ENCODE data around the gene FAM110C. TPM values are rescaled to one million over a fixed set of nuclear protein-coding genes. Genes with fewer than 3 reads are reported as not detected.
A peak's percentile ranks its signal among the peaks of the same experiment; 100 is the strongest.

The FAM110C gene
- total and polyA plus RNA-seq, 10 donors = 0.13 to 2.2 (median 0.58) TPM

DNA sequence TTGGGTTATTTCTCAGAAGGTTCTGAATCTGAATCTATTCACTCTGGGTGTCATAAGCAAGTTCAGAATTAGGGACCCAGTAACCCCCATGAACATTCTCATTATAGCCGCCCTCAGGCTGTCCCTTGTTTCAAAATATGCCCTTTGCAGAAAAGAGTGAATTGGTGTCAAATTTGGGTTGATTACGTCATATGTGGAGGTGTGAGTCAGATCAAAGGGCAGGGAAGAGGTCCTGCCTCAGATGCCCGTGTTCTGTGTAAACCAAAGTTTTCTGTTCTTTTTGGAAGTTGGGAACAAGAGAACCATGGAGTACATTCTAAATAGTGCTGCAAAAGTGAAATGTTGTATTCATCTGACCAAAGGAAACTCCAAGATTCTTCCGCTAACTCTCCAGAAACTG lies 5.8 kb downstream of the FAM110C start:
- H3K4me1 ChIP-seq = peaks cover 0 to 9% (median 6%) of the 10 kb centered on the region in 6 donors

DNA sequence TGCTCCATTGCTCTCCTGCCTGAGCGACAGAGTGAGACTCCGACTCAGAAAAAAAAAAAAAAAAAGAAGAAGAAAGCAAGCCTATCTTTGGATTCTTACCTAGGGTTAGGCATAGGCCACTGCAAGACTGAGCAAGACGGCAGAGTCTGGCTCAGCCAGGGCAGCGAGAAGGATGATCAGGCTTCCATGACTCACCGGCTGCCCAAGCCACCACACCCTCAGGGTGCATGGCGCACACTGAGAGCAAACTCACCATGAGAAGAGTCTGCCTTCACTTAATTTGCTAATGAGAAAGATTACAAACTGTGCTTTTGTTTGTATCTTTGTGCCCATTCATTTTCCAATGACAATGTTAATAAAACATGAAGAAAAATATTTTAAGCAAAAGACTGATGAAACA lies 8.2 kb downstream of the FAM110C start:
- H3K4me1 ChIP-seq = peaks cover 0 to 8% (median 0%) of the 10 kb centered on the region in 6 donors
- H3K4me3 ChIP-seq = no peak overlapping the region
- DNase-seq = no peak
- intact Hi-C loops (cut with DNase I; ENCODE audit: low total_unique reads) = no loop called here
- no peaks in the 10 kb centered on the region for H3K36me3 ChIP-seq
- no peaks in the 10 kb centered on the region for H3K9me3 ChIP-seq
- H3K27me3 ChIP-seq (replicated peaks in 1 of 7) = peaks cover 0 to 42% (median 5%) of the 10 kb centered on the region in 7 donors
- 89 to 99% (median 93%) methylated on average over 6 of the region's 6 CpGs for WGBS, 5 donors
- TF ChIP-seq POLR2A (IDR thresholded peaks at IDR 0.05) = no peak
- TF ChIP-seq, protein P1, sequence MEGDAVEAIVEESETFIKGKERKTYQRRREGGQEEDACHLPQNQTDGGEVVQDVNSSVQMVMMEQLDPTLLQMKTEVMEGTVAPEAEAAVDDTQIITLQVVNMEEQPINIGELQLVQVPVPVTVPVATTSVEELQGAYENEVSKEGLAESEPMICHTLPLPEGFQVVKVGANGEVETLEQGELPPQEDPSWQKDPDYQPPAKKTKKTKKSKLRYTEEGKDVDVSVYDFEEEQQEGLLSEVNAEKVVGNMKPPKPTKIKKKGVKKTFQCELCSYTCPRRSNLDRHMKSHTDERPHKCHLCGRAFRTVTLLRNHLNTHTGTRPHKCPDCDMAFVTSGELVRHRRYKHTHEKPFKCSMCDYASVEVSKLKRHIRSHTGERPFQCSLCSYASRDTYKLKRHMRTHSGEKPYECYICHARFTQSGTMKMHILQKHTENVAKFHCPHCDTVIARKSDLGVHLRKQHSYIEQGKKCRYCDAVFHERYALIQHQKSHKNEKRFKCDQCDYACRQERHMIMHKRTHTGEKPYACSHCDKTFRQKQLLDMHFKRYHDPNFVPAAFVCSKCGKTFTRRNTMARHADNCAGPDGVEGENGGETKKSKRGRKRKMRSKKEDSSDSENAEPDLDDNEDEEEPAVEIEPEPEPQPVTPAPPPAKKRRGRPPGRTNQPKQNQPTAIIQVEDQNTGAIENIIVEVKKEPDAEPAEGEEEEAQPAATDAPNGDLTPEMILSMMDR (IDR thresholded peaks at IDR 0.05 in 8 of 11, conservative IDR thresholded peaks at IDR 0.05 in 3 of 11) = no peak
- no peak for TF ChIP-seq POLR2AphosphoS5 (IDR thresholded peaks at IDR 0.05)
- no peak overlapping the region for H3K27ac ChIP-seq

More for the DNA sequence above, 5.8 kb downstream of the FAM110C start:
- Histone ChIP-seq H3K9me3 (no peaks in the 10 kb centered on the region), H3K27me3 (replicated peaks in 1 of 7) (peaks cover 0 to 64% (median 25%) of the 10 kb centered on the region in 7 donors), H3K36me3 (no peaks in the 10 kb centered on the region), H3K4me3 (no peak overlapping the region), H3K27ac (no peak overlapping the region)
- TF ChIP-seq, protein P1 (IDR thresholded peaks at IDR 0.05 in 8 of 11, conservative IDR thresholded peaks at IDR 0.05 in 3 of 11) = no peak
- intact Hi-C loops (cut with DNase I; ENCODE audit: low total_unique reads) = no loop called here
- WGBS, 5 donors = 66 to 74% (median 70%) methylated on average over 4 of the region's 4 CpGs
- DNase-seq = no peak

DNA sequence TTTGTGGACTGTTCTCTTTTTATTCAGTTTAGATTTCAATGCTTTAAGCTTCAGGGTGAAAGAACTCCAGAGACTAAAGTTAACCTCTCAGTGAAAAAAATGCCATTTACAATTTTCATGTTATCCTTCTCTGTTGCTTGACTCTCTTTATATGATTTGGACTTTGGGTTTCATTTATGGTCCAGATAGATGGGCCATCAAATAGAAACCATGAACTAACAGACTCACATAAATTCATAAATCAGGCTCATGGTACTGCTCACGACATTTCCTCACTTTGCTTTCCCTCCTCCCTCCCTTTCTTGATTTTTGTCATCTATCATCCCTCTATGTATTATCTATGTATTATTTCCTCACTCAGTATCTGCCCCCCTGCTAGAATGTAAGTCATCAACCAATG lies 10.0 kb downstream of the FAM110C start:
- H3K4me1 ChIP-seq = peaks cover 0 to 8% (median 0%) of the 10 kb centered on the region in 6 donors
- DNase-seq = no peak
- H3K4me3 ChIP-seq = no peak overlapping the region
- no peaks in the 10 kb centered on the region for H3K36me3 ChIP-seq
- intact Hi-C loops (cut with DNase I; ENCODE audit: low total_unique reads) = no loop called here
- WGBS, 5 donors = 78 to 88% (median 83%) methylated on average over 1 of the region's 1 CpG
- no peak for TF ChIP-seq POLR2AphosphoS5 (IDR thresholded peaks at IDR 0.05)
- no peak overlapping the region for H3K27ac ChIP-seq
- H3K27me3 ChIP-seq (replicated peaks in 1 of 7) = peaks cover 0 to 25% (median 0%) of the 10 kb centered on the region in 7 donors
- no peaks in the 10 kb centered on the region for H3K9me3 ChIP-seq

DNA sequence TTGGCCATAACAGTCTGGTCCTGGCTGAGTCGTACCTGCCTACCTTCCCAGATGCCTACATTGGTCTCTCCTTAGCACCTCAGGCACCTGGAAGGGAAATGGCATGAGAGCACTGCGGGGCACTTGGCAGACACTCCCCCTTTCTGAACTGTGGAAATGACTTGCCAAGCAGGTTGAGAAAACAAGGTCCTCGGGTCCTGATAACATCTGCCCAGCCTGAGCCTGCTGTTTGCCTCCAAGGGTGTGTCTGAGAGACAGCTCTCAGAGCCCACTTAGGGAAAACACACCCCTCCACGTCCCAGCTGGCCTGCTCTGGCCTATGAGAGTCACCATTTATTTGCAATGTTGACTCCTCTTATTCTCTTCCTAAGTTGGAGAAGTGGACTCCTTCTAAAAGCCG lies 10.5 kb downstream of the FAM110C start:
- TF ChIP-seq, protein P1 (IDR thresholded peaks at IDR 0.05 in 8 of 11, conservative IDR thresholded peaks at IDR 0.05 in 3 of 11) = no peak
- no peak for TF ChIP-seq POLR2A (IDR thresholded peaks at IDR 0.05)
- TF ChIP-seq POLR2AphosphoS5 (IDR thresholded peaks at IDR 0.05) = no peak
- Histone ChIP-seq H3K36me3 (no peaks in the 10 kb centered on the region), H3K27ac (no peak overlapping the region), H3K4me3 (no peak overlapping the region), H3K9me3 (no peaks in the 10 kb centered on the region), H3K4me1 (peaks cover 0 to 8% (median 0%) of the 10 kb centered on the region in 6 donors), H3K27me3 (replicated peaks in 1 of 7) (peaks cover 0 to 21% (median 0%) of the 10 kb centered on the region in 7 donors)
- 52 to 74% (median 65%) methylated on average over 5 of the region's 5 CpGs for WGBS, 5 donors
- DNase-seq = no peak
- intact Hi-C loops (cut with DNase I; ENCODE audit: low total_unique reads) = no loop called here

DNA sequence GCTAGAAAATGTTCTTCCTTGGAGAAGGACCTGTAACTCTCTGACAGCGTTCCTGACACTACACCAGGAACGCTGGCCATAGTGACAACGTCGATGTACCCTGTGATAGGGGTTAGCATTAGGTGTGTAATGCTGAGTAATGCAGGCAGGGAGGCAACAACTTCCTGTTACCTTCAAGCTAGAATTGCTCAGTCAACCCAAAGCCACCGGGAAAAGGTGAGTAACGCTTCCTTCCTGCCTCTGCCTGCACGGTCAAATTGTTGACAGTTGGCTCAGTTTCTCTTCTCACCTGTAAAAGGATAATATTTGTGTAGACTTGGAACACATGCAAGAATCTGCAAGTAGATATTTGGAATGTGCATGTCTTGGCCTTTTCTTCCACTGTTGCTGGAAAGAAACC lies 12.7 kb downstream of the FAM110C start:
- Histone ChIP-seq H3K4me1 (peaks cover 0 to 8% (median 0%) of the 10 kb centered on the region in 6 donors), H3K27me3 (replicated peaks in 1 of 7) (peaks cover 0 to 8% (median 0%) of the 10 kb centered on the region in 7 donors), H3K27ac (peak overlapping the region in 2 of 8 donors; percentile 19 to 28), H3K36me3 (no peaks in the 10 kb centered on the region), H3K4me3 (no peak overlapping the region), H3K9me3 (no peaks in the 10 kb centered on the region)
- no peak for DNase-seq
- intact Hi-C loops (cut with DNase I; ENCODE audit: low total_unique reads) = no loop called here
- 39 to 57% (median 48%) methylated on average over 7 of the region's 7 CpGs for WGBS, 5 donors
- TF ChIP-seq, protein P1 (IDR thresholded peaks at IDR 0.05 in 8 of 11, conservative IDR thresholded peaks at IDR 0.05 in 3 of 11) = no peak
- TF ChIP-seq POLR2AphosphoS5 (IDR thresholded peaks at IDR 0.05) (no peak), POLR2A (IDR thresholded peaks at IDR 0.05) (no peak)

Measured in spleen (tissue), 11 donors.